Stimulated activated CD8-positive, alpha-beta memory T cell treated with anti-CD3 and anti-CD28 coated beads, Interleukin-2, amount 100 ng/mL, for 48 hours (primary cell): ENCODE data around the gene TENT5D.
"Not testable (repeated sequence)": the region's sequence is repeated elsewhere in the genome, so short reads cannot be mapped to it uniquely, and the experiment has no call there.

Source experiments
- DNase-seq, 2 donors: peaks; one replicate each; pipeline ENCODE4 v3.0.0-alpha.2; 2020; ENCODE audit warnings: low read depth in 2 of 2

TENT5D gene

DNA sequence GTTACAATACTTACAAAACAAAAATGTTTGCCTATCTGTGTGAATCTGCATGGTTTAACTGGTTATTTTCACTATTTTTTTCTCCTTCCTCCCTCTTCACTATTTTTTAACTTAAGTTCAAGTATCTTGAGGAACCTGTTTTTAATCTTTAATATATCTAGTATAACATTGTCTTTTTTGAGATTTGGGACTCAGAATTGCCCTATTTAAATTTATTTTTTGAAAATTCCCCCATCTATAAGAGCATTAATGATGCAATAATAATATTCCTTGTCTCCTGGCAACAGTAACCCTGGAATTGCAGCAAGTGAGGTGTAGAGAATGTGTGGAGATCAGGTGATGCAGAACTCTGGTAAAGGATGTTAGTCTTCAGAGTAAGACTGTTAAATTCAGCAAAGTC is at the start of gene TENT5D:
Gene TENT5D (plus strand): TSS at position 301 of the 400 bp plus-strand sequence. CDS start 22,093 bp downstream, outside the sequence.
- no peak for DNase-seq

DNA sequence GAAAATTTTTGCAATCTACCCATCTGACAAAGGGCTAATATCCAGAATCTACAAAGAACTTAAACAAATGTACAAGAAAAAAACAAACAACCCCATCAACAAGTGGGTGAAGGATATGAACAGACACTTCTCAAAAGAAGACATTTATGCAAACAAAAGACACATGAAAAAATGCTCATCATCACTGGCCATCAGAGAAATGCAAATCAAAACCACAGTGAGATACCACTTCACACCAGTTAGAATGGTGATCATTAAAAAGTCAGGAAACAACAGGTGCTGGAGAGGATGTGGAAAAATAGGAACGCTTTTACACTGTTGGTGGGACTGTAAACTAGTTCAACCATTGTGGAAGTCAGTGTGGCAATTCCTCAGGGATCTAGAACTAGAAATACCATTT is 34.6 kb upstream of the TENT5D start:
- DNase-seq: not testable (repeated sequence)

DNA sequence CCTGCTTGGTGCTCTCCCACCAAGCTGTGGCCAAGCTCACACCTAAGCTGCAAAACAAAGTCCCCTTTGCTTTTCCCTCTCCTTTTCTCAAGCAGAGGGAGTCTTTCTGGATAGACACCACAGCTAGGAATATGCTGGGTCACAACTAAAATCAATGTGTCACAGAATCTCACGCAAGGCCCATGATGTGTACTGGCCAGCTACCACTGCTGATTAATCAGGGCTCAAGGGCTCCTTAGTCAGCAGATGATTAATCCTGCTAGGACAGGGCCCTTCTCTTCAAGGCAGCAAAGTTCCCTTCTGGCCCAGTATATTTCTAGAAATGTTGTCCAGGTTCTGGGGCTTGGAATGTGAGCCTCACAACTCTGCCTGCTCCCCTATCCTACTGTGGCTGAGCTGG is 32.0 kb upstream of the TENT5D start:
- DNase-seq: no peak

DNA sequence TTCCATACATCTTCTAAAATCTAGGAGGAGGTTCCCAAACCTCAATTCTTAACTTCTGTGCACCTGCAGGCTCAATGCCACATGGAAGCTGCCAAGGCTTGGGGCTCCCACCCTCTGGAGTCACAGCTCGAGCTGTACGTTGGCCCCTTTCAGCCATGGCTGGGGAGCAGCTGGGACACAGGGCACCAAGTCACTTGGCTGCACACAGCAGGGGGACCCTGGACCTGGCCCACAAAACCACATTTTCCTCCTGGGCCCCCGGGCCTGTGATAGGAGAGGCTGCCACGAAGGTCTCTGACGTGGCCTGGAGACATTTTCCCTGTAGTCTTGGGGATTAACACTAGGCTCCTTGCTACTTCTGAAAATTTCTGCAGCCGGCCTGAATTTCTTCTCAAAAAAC is 8.2 kb upstream of the TENT5D start:
- DNase-seq: no peak

DNA sequence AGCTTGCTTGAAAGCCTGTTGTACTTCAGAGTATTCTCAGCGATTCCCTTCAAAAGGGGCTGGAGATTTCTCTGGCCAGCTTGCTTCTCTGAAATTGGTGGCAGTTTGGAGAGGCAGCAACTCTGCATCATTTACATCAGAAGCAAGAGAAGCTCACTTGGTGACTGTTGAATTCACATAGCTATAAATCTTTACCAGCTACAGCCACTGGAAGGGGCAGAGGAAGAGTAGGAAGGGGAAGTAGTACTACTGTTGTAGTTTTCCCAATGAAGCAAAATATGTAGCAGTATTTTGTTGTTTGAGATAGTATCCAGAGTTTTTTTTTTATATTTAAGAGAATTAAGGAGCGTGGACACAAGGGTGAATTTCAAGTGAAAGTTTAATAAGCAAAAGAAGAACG is 2.8 kb downstream of the TENT5D start:
- no peak for DNase-seq

DNA sequence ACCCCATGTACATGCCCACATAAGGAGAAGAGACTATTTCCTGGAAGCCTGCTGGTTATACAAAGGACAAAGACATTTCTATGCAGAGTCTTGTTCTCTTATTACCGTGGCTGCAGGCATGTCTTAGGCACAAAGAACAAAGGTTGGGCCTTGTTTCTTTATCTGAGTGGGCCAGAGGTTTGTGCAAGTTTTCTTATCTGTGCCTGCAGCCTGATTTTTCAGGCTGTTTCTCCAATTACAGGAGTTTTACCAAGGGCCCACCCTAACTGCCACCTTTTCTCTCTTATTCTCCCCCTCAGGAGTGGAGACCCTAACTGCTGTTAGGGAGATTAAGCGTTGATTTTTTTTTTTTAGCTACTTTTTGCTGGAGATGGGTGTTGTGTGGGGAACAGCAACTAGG is 3.5 kb downstream of the TENT5D start:
- no peak for DNase-seq

DNA sequence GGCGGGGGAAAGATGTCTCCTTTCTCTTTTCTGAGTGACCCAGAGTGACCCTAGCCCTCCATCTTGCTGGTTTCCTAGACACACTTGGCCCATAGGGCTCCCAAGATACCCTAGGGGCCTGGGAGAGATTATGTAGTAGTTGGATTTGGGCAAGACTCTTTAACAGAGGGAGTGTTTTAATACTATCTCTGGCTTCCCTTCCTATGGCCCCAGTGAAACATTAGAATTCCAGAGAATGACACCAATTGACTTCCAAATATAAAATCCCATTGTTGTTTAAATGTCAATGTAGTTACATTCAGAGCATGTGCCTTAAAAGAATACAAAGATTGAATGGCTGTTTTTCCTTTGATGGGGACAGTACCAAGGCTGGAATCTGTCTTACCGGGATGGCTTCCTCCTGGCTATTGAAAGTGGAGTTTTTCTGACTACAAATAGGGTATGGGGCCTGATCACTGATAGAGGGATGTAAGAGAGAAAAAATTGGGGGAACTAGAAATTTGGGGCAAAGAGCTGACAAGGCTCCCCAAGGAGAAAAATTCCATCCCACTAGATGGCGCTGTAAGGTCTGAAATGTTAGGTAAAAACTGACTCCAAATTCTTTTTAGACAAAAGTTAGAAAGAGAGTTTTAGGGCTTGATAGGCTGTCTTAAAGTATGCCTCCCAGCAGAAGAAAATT is 10.7 kb downstream of the TENT5D start:
- no peak for DNase-seq

DNA sequence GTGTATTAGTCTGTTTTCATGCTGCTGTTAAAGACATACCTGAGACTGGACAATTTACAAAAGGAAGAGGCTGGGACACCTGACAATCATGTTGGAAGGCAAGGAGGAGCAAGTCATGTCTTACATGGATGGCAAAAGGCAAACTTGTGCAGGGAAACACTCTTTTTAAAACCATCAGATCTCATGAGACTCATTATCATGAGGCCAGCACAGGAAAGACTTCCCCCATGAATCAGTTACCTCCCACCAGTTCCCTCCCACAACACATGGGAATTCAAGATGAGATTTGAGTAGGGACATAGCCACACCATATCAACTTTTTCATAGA is 11.2 kb downstream of the TENT5D start:
- DNase-seq: no peak

DNA sequence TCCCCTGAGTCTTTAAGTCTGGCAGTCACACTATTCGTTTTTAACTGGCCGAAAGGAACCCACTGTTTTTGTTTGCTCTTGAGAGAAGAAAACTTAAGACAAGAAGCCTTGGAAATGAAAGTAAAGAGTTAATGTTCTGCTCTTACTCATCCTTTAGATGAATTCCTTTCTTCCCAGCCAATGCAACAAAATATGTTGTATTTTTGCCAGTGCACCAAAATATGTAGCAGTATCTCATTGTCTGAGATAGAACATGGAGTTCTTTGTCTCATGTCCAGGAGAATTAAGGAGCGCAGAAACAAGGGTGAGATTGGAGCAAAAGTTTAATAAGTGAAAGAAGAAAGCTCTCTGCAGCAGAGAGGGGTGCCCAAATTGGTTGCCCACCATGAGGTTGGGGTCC is 12.2 kb downstream of the TENT5D start:
- DNase-seq: no peak

DNA sequence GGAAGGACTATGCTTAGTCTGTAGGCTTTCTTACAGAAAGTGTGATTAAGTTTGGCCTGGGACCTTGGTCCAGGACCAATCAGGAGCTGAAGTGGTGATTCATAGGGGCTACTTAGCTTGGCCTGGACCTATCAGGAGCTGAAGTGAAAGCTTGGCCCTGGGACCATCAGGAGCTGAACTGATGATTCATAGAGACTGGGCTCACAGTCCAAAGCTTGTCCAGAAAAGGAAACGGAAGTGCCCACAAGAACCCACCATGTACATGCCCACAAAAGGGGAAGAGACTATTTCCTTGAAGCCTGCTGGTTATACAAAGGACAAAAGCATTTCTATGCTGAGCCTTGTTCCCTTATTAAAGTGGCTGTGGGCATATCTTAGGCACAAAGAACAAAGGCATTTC is 12.6 kb downstream of the TENT5D start:
- no peak for DNase-seq

DNA sequence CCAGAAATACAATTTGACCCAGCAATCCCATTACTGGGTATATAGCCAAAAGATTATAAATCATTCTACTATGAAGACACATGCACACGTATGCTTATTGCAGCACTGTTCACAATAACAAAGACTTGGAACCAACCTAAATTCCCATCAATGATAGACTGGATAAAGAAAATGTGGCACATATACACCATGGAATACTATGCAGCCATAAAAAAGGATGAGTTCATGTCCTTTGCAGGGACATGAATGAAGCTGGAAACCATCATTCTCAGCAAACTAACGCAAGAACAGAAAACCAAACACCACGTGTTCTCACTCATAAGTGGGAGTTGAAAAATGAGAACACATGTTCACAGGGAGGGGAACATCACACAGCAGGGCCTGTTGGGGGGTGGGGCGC is 47.9 kb downstream of the TENT5D start:
- DNase-seq: not testable (repeated sequence)

DNA sequence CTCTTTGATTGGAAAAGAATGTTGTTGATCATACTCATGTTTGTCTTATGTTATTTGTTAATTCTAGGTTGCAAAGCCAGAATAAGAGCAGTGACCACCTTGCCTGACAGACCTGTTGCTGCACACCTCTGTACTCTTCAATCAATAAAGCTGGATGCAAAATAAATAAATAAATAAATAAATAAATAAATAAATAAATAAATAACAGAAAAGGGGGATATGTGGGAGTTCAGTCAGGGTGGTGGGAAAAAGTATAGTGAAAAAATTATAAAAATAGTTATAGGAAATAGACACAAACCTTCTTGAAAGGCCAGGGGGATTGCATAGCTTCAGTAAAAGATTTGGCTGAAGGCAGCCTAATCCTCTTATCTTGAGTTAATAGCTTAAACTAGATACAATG is 51.3 kb downstream of the TENT5D start:
- no peak for DNase-seq

DNA sequence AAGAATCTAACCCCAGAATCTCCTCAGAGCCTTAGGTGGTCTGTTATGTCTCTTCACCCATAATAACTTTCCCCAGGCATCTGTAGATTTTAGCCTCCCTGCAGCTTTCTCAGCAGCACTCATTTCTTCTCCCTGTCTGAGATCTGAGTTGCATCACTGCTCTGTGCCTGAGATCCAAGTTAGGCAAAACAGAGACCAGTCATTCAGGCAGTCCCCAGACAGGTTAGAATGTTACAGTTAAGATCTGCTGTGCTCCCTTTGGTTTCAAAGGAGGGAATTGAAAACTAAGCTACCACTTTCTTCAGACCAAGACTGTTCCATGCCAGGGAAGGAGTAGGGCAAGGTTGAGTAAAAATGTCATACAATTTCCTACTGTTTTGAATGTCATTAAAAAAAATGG is 65.3 kb downstream of the TENT5D start:
- no peak for DNase-seq

DNA sequence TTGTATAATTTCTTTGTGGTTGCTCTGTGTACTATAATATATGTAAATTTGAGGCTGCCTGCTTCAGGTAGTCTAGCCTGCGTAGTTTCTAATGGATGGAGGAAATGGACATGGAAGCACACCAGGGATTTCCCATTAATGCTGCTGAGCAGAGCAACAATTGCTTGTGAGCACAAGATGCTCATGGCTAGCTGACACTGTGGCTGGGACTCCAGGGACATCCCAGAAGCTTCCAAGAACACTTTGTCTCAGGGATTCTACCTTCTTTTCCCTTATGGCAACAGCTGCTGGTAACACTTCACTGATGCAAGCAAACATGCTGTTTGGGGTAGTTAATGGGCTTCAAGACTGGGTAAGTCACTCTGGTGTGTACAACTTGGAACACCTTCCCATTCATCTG is 66.1 kb downstream of the TENT5D start:
- DNase-seq: no peak

DNA sequence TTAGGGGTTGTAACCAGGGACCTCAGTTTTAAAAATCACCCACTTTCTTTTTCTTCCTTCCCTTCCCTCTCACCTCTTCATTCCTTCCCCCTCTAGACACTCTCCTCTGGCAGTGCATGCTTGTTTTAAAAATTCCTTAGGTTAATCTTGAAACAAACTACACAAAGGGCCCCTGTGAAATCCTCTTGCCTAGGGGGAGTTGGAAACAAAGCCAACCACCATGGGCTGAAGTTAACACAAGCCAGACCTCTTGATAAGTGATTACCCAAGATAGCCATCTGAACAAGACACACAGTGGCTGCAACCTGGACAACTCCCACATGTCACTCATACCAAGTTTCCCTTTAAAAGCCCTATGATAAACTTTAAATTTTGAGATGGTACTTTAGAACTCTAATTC is 68.9 kb downstream of the TENT5D start:
- no peak for DNase-seq
